GM18511 (cell line): ENCODE results near the gene ELP5.
A peak's percentile ranks its signal among the peaks of the same experiment; 100 is the strongest.

ENCODE experiments used
- ATAC-seq: cut with Tn5 transposase; IDR thresholded peaks from one replicate; pipeline ENCODE4 v1.9.1; 2021; ENCODE audit warnings: mild to moderate bottlenecking, moderate library complexity; ENCODE audit not compliant: unreplicated experiment

The ELP5 gene, protein sequence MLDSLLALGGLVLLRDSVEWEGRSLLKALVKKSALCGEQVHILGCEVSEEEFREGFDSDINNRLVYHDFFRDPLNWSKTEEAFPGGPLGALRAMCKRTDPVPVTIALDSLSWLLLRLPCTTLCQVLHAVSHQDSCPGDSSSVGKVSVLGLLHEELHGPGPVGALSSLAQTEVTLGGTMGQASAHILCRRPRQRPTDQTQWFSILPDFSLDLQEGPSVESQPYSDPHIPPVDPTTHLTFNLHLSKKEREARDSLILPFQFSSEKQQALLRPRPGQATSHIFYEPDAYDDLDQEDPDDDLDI

DNA sequence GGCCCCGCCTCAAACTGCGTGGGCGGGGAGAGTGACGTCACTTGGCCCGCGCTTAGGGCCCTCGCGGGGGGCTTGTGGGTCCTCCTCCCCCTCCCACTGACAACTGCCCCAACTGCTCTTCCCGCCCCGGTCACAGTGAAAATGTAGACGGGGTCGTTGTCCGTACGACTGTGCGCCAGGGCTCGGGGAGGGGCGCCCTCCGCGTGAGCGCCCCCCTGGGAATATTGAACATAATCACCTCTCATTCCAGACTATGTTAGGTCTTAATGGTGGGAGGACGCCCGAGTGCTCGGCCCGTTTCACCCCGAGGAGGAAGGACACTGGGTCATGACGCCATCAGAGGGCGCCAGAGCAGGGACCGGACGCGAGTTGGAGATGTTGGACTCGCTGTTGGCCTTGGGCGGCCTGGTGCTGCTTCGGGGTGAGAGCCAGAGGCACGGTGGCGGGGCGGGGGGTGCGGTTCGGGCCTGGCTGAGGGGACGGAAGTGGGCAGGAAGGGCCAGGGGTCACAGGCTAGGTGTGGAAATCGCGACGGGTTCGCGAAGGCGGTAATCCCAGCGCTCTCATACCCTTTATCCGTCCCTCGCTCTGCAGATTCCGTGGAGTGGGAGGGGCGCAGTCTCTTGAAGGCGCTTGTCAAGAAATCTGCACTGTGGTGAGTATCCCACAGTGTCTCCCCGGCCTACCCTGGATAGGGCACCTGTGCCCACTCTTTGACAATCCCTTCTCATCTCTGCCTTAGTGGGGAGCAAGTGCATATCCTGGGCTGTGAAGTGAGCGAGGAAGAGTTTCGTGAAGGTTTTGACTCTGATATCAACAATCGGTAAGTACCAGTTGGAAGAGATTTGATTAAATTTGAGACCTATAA is at the start of gene ELP5:
Gene ELP5, plus strand, starts transcription at position 40 of the 868 bp plus-strand sequence. Its CDS starts 336 bp downstream, at position 376.
- peak; percentile 64 for ATAC-seq

DNA sequence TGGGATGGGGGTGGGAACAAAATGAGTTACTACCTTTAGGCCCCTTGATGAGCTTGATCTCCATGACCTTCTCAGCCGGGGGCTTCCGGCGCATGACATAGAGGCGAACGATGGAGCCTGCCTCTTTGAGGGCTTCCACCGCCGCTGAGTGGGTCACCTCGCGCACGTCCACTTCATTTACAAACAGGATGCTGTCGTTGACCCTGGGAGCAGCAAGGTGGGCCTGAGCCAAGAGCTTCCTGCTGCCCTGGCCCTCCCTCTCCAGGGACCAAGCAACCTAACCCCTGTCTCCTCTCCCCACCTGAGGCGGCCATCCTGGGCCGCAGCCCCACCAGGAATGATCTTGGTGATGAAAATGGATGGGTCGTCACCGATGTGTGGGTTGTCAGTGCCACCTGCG is 48.6 kb upstream of the ELP5 start:
- ATAC-seq, result no peak

DNA sequence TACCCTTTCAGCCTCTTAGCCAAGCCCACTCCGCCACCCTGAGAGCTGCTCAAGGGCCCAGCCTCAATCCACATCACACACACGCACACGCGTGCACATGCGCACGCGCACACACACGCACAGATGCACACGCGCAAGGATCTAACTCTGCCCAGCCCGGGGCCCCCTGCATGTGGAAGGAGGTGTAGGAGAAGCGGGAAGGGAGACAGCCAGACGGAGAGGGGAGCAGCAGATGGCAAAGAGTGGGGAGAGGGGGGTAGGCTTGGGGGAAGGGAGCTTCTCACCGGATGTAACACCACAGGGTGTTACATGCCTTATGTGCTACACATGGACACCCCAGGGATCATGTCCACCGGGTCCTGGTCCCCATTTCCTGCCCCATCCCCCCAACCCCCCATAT is 47.7 kb upstream of the ELP5 start:
- no peak for ATAC-seq

DNA sequence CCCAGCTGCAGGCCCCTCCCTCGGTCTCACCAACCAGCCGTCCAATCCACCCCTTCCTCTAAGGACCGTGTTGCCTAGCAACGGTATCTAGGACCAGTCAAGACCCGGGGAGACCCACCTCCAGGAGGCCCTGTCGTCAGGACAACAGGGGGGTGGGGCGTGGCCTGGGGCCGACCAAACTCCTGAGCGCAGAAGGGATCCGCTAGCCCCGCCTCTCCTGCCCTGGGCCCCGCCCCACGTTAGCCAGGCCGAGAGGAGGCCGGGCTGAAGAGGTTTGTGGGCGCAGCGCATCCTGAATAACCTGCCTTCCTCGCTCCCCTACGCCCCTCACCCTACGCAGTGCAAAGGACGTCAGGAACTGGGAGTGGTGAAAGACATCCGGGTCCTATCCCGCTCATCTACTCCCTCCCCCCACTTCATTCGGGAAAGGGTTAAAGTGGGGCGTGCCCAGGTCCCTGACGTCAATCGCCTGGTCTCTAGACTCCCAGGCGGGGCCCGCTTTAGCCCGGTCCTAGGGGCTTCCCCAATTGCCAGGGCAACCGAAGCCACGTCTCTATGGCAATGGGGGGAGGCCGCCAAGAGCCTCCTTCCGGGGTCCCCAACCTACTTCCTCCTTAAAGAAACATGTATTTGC is 47.1 kb upstream of the ELP5 start:
- ATAC-seq, result peak; percentile 89

DNA sequence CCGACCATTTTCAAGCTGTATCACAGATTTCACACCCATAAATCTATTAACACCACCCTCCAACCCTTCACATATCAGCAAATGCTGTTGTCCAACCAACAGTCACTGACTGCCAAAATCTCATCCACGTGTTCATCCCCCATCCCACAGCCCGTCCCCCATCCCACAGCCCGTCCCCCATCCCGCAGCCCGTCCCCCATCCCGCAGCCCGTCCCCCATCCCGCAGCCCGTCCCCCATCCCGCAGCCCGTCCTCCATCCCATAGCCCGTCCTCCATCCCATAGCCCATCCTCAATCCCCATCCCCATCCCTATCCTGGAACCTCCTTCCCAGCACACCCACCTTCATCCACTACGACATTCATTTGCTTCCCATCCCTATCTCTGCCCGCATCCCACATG is 46.5 kb upstream of the ELP5 start:
- ATAC-seq, result no peak

DNA sequence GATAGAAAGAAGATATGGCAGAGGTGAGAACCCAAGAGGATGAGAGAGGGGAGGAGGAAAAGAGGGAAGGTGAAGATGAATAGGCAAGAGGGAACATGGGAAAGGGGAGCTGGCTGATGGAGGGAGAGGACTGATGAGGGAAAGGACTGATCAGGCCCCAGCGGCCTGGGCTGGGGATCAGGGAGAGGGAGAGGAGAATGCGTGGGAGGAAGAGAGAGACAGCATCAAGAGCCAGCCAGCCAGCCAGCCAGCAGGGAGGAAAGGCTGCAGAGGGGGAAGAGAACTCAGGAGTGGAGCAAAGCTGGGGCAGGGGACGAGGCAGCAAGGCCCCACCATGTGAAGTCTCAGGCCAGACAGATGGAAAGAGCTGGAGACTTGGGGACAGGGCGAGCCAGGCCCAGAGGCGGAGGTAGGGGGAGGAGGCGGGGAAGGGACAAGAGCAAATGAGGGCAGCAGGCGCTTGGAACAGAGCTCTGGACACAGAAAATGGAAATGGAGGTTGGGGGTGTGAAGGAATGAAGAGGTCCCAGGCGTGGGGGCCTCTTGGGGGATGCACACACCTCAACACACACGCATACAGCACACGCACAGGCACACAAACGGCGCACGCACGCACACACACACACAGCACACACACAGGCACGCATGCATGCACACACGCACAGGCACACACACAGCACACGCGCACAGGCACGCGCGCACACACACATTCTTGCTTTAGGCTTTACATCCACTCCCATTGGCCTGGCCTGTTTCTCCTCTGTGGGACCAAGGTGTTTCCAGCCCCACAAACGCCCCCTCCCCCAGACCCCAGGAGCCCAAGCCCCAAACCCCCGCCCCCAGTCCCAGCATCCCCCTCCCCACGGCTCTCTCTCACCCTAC is 44.7 kb upstream of the ELP5 start:
- ATAC-seq, result no peak

DNA sequence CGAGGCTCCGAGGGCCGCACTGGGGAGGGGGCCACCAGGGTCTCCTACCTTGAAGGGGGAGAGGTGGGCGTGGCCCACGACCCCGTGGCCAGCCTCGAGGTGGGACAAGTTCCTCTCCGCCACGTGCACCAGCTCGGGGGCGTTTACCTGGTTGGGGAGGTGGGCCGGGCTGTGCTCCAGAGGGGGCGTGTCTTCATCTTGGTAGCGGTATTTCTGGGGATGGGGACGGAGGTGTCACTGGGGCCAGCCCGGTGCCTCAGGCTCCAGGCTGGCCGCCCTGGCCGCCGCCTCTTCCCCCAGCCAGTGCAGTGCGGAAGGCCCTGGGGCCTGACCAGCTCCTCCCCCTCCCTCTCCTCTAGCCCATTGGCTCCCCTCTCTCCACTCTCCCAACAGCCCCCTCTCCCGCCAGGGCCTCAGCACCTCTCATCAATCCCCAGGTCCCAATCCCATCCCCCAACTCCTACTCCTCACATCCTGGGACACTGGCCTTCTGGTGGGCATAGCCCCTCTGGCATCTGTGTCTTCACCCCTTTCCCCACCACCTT is 43.9 kb upstream of the ELP5 start:
- ATAC-seq, result no peak

DNA sequence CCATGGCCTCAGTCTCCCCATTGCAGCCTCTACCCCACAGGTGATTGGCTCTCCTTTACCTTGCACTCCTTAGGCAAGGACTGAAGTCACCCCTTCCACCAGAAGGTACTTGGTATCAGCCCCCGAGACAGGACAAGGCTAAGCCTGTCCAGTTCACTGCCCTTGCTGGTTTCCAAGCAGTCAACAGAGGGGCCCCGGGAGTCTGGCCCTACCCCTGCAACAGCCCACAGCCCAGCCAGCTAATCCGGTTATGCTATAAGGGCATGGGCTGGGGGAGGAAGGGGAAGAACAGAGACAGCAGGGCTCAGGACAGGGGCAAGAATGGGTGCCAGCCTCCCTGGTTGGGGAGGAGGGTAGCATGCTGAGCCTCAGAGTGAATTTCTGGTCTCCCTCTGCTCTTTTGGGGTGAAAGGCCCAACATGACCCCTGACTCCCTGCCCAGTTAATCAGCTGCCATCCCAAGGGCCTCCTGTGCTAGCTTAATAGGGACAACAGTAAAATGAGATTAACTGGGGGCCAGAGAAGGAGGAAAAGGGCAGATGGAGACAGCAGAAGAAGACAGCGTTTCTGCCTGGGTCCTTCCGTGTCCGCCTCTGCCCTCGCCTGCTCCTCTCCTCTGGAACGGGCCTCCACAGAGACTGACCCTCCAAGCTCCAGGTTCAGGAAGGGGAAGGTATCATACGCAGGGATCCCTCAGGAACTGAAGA is 43.1 kb upstream of the ELP5 start:
- ATAC-seq, result no peak

DNA sequence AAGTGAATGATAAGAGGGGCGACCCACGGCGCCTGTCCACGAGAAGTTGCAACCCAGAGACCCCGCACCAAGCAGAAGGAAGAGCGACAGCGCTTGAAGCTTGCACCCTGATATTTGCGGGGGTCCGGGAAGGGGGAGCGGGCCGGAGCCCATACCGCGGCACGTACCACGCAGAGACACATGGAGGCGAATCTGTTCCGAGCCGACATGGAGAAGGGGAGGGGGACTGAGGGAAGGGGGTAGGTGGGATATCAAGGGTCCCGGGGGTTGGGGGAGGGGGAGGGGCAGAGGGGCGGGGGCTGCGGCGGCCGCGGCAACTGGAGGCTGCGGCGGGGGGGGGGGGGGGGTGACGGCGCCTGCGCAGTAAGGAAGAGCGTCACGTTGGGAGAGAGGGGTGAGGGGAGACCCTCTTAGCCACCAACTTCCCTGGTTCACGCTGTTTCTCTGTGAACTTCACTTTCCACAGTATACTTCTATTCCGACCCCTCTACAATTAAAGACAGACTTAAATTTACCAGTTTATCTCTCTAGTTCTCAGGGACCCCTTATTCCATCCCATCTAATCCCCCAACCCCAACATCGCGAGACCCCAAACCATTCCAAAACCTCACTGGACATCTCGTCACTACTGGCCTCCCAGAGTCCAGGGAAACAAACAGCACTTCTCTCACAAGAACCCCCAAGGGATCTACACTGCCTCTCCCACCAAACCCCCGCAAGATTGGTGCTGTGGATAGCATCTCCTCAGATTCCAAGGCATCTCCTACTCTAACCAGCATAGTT is 40.3 kb upstream of the ELP5 start:
- ATAC-seq, result no peak

DNA sequence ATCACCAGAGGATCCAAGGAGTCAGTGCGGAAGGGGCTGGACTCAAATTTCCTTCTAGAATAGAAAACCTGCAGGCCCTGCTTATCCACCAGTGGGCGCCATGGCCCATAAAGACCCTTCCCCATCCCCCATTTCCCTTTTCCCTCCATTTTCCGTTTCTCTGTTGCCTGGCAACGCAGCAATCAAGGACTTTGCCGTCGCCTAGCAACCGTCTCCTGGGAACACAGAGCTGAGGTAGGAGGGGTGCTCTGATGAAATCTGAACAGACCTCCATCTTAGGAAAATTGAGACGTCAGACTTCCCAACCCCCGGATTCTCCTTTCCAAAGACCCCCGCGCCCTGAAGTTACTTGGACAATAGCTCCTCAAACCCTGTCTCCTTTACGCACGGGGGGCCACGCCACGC is 38.1 kb upstream of the ELP5 start:
- ATAC-seq, result no peak

DNA sequence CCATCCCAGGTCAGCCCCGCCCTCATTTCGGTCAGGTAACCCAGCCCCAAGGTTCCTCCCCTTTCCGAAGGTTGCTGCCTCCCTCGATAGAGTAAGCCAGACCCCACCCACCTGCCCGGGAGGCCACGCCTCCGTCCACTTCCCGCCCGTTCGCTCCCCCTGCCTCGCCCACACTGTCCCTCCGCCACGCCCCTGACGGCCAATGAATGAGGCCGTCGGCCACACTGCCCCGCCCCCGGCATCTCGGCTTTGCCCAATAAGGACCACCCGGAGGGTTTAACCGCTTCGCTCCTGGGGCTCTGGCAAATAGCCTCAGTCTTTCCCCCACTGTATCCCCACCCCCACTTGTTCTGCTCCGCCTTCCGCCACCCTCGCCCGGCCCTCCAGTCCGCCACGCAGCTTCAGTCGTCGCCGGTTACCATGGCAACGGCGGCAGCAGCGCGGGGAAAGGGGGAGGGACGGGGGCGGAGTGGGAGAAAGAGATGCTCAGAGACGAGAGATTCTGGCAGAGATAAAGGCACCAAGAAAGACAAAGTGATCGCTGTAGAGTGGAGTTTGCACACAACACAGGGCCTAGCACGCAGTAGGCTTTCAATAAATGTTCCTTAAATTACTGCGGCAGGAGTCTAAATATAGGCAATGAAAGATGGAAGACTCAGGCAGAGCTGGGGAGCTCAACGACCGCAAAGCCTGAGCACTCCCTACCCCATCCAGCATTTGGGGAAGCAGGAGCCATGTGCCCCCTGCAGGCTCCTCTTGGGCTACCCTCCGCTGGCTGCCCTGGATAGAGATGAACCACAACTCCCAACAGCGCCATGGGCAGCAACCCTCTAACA is 37.5 kb upstream of the ELP5 start:
- ATAC-seq, result peak; percentile 73

DNA sequence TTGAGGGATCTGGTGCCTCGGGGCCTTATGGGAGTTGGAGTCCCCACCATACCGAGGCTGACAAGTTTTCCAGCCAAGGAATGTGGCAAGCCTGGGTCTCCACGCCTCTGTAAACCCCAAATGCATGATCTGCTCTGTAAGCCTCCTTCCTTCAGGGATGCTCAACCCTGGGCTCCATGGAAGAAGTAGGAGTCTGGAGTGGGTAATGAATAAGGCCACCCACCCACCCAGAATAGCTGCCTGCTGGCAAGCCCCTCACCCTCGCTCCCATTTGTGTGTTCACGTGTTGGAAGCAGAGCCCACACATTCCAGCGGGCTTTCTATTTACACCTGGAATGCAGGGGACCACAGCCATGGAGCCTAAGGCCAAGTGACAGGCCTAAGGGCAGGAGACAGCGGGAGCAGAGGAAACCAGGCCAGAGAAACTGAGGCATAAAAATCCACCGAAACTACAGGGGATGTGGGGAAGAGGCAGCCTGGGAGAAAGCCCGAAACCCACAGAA is 36.8 kb upstream of the ELP5 start:
- no peak for ATAC-seq

DNA sequence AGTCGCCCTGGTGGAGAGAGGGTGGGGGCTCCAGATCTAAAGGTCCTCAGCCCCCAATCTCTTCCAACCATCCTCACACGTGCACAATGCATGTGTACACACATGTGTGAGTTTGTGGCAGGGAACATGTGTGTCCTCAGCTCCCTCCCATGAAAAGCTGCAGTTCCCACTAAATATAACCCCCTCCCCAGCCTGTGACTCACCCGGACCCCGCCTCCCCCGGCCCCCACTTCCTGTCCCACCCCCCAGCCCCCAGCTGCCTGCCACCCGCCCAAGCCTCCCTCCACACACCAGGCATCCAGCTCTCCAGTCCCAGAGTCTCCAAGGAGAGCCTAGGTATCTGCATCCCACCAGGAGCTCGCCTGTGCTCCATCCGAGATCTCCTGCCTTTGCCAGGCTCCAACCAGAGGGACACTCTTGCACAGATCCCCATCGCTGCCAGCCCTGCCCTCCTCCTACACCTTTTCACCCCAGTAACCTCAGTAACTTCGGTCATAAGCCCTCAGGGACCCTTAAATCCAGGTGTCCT is 36.3 kb upstream of the ELP5 start:
- no peak for ATAC-seq

DNA sequence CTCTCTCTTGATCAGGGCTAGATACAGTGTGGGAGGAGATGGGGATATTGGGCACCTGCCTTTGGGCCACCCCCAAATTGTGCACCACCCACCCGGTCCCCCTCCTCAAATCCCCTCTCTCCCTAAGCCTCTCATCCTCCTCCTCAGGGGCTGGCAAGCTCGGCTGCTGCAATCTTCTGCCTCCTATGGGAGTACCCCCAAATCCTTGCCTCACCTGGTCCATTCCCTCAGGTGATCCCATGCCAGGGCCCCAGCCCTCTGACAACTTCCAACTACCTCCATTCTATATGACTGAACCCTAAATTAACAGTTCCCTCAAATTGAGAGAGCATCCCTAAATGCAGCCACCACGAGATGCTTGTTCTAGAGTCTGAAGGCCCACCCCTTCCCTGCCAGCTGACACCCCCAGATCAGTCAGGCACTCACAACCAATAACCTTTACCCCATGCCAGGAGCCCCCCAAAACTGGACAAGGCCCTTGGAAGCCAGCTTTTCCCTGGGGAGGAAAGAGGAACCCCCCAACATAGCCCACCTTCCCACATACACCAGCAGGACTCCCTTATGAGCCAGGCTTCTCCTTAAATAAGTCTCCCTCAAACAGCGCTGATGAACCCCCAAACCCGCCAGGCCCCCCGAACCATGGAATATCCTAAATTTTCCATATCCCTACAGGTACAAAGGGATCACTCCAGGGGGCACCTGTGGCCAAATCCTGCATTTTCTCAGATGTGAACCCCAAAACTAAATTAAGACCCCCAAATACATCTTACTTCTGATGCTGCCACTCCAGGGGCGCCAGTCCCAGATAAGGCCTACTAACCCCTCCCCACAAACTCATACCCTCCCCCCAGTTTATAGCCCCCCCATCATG is 35.5 kb upstream of the ELP5 start:
- no peak for ATAC-seq

DNA sequence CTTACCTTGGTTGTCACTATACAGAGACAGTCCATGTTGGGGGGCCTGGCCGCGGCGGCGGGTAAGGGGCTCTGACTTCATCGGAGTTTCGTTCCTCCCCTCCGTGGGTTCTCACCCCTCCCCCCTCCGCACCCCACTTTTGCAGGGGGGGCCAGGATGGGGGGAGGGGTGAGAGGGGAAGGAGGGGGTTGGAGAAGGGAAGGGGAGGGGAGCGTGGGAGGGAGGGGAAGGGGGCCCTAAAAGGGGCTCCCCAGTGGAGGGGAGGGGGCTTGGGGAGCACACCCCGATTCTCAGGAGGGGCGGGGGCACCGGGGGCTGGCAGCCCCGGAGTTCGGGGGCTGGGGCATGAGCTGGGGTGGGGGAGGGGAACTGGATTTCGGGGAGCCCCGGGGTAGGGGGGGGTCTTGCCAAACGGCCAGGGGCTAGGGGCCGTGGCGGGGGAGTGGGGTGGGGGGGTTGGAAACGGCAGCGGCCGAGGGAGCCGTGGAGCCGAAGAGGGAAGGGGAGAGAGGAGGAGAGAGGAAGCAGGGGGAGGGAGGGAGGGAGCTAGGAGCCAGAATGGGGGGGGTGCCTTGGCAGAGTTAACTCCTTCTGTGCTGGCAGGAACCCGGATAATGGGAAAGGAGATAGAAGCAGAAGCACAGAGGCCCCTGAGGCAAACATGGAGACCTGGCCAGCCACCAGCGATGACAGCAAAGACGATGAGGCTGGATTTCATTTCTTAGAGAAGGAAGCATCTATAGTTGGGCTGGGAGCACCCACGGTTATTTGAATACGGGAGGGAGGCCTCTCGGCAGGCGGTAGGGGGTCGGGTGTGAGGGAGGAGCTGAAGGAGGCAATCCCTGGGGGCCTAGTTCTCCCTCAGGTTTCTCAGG is 34.7 kb upstream of the ELP5 start:
- no peak for ATAC-seq

DNA sequence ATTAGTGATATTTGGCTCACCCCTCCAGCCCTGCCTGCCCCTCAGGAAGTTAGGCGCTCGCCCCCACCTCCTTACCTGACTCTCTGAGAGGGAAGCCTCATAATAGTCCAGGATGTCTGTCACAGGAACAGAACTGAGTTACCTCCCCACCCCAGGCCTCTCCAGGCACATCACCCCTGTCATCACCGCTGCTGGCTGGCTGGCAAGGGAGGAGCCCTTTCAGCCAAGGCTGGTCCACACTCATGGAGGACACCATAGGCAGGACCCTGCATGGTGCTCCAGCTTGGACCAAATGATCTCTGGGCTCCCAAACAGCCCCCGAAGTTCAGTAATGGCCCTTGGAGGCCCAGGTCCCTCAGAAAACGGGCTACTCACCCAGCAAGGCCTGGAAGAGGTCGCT is 33.8 kb upstream of the ELP5 start:
- no peak for ATAC-seq
